Stimulated activated CD8-positive, alpha-beta memory T cell treated with anti-CD3 and anti-CD28 coated beads, Interleukin-12 subunit alpha, Interleukin-12 subunit beta, amount 100 ng/mL, for 24 hours (primary cell): ENCODE results near the gene MAP3K8.

ENCODE experiments used
- DNase-seq: peaks from one replicate; pipeline ENCODE4 v3.0.0-alpha.2; 2020; ENCODE audit errors: extremely low read depth

Gene MAP3K8

DNA sequence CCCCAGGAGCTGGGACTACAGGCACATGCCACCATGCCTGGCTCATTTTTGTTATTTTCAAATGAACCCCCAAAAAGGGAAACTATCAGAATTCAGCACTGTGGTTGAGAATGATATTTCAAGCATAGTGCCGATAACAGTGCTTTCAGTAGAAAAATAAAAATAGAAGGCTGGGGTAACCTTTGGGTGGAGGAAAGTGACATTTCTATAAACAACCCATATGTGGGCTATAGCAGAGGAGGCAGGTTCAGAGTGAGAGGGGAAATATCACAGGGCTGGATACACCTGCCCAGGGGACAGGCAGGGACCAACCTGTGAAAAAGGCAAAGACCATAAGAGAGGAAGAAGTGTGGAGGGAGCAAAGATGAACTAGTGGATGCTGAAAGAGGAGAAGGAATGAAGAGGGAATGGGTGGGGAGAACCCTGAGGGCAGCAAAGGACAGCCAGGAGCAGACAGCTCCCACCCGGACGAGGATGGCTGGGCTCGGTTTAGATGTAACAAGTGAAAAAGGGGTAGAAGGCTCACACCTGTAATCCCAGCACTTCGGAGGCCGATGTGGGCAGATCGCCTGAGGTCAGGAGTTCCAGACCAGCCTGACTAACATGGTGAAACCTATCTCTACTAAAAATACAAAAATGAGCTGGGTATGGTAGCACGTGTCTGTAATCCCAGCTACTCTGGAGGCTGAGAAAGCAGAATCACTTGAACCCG is 56.5 kb downstream of the MAP3K8 start:
- DNase-seq: no peak

DNA sequence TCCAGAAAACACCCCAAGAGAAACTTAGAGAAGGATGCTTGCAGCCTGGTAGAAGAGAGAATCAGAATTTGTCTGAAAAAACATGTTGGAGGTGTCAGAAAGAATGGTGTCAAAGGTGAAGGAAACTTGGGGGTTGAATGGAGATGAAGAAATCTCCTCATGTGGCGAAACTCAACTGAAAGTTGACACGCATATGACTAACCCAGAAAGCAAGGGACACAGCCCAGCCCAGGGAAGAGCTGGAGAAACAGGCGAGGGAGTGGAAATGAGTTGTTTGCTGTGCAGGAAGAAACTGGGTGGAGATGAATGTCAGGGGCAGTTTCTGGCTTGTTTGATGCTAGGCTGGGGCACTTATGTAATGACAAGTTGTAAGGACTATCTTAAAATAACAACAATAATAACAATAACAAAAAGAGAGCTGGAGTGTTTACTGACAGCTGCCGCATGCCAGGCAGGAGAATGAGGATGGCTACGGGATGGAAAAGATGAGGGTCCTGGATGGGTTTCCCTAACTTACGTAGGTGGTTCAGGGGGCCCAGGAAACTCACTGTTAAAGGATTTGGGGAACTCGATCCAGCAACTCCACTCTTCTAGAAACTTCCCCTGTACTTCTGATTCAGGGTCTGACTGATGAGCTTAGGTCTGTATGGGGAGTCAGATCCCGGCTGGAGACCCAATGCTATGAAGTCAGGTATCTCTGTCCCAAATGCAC is 57.4 kb downstream of the MAP3K8 start:
- DNase-seq: no peak

DNA sequence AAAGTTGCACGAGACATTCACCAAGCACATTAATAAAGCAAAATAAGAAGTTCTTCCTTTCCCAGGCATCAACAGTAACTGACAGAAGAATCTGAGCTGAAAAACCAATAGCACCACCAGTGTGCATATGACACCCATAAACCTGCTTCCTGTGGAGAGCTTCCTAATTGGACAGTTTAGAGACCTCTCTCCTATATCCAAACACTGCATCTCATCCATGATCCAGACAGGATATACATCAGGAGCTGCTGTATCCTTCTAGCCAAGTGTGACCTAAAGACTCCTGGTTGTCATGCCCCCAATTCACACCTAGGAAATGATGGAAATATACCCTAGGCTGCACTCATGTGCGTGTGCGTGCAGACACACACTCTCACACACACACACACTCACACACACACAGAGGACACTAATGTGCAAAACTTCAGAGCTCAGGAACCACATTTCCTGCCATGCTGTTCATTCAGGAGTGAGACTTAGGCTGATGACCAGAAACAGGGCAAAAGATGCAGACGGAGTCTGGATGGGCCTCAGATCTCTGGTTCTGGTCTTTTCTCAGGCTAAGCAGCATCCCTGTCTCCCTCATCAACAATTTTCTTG is 58.0 kb downstream of the MAP3K8 start:
- no peak for DNase-seq

DNA sequence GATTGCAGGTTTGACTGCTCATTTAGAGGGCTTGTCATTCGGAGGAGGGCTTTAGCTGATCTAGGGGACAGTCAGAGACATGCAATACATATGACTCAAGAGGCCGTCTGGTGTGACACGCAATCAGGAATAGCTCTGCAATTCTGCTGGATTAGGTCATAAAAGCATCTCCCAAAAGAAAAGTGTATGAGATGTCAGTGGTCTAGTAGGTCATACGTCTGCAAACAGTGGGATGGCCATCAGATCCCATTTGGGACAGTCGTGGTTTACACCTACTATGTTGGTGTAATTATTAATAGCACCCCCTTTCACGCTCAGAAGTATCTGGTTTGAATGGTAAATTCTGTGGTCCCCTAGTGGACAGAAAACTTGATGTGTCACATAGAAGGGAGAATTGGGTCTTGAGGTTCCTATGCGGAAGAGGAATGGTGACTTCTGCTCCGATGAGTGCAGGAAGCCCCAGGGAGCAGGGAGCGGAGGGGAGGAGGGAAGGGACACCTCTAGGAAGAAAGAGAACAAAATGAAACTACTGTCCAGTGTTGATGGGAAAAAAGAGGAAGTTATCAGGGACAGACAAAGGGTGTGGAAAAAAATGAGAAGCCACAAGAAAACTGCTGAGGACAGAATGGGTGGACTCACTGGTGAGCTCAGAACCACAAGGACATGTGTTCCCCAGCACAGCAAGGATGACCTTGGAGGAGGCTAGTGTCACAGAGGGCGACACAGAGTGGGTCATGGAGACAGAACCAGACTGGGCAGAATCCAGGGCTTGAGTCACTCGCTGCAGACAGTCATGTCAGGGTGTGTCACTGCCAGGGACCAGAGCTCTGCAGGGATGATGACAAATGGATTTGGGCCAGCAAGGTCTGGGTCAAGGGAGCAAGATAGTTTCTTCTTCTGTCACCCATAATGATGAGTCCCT is 59.9 kb downstream of the MAP3K8 start:
- DNase-seq: no peak

DNA sequence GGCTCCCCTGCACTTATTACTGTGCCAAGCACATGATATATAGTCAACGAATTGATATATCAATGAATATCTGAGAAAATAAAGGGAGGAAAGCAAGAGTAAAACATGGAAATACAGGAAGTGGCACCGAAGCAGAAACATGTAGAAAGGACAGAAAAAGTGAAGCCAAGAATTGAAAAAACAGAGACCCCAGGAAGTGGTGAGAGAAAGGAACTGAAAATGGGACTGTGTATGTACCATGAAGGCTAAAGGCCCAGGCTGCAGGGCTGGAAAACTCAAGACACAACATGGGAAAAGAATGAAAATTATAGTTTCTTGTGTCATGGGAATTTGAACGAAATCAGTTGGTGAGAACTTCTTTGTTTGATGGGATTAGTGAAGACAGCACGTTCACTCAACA is 60.6 kb downstream of the MAP3K8 start:
- DNase-seq: no peak

DNA sequence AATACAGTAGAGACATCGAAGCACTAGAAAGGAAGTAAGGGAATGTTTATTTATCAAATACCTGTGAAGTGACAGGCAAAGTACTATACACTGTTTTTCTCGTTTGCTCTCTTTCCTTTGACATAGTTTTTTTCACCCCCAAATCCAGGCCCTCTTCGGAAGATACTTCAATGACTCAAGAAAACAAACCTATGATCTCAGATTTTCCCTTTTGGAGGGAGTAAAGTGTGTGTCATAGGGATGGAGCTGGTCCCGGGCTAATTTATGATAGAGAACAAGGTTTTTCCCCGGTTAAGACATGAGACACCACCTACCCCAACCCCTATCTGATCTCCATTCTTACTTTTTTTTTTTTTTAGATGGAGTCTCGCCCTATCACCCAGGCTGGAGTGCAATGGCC is 61.7 kb downstream of the MAP3K8 start:
- no peak for DNase-seq

DNA sequence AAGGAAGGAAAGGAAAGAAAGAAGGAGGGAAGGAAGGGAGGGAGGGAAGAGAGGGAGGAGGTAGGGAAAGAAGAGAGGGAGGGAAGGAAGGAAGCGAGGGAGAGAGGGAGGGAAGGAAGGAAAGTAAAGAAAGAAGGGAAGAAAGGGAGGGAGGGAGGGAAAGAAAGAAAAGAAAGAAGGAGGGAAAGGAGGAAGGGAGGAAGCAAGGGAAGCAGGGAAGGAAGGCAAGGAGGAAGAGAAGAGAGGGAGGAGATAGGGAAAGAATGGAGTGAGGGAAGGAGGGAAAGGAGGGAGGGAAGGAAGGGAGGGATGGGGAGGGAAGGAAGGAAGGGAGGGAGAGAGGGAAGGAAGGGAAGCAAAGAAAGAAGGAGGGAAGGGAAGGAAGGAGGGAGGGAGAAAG is 65.8 kb downstream of the MAP3K8 start:
- no peak for DNase-seq

DNA sequence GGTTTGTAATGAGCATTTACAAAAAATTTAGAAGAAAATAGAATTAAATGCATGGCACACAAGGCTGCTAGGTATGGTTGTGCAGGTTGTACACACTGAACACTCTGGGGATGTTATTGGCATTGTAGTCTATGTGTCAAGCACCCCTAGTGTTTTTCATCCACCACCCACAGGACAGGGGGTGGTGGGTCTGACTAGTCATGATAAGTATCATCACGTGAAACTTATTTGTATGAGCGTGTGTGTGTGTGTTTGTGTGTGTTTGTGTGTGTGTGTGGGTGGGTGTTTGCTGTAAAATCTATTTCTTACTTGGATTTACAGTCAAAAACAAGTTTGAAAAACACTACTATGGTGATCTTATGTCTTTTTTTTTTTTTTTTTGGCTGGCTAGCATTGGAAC is 66.5 kb downstream of the MAP3K8 start:
- DNase-seq: no peak

DNA sequence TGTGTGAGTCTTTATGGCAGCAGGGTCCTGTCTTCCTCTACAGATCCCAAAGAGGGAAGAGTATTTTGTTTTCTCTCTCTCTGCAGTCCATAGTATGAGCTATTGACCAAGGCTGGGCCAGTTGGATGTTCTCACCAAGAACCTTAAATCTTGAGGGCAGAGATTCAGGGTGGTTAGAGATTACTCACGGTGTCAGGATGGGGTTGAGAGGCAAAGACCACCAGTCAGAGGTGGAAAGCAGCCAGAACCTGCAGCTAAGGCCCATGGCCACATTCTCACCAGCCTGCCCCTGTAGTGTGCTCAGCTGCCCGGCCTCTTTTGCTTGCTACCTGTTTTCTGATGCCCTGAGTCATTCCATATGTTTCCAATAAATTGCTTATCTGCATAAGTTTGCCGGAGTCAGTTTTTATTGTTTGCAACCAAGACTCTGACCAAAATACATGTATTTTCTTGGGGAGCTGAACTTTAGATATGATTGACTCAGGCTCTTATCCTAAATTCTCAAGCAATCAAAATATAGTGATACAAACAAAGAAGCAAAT is 67.0 kb downstream of the MAP3K8 start:
- DNase-seq: no peak

DNA sequence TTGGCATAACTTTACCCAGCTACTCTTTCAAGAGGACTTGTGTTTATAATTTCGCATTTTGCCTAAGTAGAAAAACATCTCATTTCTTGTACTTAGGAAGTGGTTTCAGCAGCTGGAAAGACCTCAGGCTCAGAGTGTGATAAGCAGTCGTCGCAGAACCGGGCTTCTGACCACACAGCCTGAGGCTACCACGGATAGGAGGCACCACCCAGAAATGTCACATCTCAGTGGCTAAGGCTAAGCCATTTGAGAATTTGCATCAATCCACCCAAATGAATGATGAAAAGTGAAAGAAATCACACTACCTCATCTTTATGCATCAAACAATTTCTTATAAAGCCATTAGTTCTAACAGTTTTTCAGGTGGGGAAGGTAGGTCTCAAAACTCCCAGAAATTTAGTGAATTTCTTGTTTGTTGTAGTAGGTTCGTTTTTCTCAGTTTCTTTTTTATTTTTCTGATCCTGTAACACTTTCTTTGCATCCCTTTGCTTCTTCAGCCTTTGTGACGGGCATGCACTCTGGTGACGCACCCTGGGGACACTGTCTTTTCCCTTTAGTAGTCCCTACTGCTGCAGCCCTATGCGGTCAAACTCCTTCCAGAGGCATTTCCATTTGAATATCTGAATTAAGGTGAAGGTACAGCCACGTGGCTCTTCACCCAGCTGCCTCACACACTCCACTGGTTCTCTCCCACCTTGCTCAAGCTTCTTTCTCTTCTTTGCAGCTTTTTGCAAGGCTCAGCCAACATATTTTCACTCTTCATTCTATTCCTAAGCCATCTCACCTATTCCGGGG is 68.5 kb downstream of the MAP3K8 start:
- no peak for DNase-seq

DNA sequence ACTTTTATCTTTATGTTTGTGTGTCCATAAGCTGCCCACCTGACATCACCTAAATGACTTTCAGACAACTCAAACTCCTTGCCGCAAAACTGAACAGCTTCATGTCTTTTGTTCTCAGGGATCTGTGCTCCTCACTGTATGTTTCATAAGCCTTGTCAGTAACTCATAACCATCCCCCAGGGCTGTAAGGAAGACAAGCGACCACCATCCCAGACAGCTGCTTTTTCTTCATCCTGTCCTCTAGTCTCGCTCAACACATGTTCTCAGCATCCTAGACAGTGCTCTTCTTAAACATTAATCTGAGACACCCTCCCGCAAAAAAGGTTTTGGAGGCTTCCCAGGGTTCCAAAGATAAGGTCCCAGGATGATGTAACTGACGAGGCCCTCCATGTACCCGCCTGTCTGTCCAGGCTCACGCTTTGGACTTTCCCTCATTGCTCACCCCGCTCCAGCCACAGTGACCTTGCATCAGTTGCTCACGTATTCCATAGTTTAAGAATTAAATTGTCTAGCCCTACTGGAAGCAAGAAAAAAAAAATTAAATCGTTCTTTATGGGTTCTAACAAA is 69.8 kb downstream of the MAP3K8 start:
- no peak for DNase-seq

DNA sequence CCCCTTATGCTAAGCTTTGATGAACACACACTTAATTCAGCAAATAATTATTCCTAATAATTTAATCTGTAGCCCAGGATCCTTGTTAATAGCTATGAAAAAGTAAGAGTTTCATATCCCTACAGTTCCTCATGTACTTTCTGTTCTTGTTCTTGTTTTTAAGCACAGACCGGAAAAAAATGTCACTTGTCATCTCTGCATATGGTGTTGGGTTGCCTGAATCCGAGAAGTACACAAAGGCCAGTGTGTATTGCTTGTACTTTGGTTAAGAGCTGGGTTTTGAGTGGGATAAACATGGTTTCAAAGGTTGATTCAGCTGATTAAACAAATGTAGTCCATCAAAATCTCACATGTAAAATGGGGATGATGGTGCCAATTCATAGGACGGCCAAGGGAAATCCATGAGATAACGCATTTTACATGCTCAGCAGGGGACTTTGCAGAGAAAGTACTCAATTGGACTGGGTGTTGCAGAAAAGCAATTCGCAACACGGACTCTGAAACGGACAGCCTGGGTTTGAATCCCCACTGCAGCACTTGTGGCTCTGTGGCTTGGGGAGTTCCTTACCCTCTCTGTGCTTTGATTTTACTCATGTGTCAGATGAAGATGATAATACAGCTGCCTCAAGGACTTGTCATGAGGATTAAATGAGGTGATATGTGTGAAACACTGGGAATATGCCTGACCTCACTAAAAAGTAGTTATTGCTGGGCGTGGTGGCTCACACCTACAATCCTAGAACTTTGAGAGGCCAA is 71.7 kb downstream of the MAP3K8 start:
- no peak for DNase-seq

DNA sequence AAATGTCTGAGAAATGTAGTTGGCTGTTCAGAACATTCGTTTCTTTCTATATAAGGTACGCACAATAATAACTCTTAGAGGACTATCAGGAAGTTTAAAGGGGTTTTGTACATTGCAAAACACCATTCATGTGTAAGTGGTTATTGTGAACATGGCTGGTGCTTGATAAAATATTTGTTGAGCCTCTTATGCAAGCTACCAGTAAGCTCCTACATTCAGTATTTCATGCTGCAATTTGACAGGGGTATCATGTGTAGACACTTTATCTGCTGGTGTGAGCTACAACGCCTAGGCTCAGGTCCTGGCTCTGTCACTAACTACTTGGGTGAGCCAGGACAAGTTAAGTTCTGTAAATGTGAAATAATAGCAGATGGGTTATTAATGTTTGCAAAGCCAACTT is 75.5 kb downstream of the MAP3K8 start:
- no peak for DNase-seq

DNA sequence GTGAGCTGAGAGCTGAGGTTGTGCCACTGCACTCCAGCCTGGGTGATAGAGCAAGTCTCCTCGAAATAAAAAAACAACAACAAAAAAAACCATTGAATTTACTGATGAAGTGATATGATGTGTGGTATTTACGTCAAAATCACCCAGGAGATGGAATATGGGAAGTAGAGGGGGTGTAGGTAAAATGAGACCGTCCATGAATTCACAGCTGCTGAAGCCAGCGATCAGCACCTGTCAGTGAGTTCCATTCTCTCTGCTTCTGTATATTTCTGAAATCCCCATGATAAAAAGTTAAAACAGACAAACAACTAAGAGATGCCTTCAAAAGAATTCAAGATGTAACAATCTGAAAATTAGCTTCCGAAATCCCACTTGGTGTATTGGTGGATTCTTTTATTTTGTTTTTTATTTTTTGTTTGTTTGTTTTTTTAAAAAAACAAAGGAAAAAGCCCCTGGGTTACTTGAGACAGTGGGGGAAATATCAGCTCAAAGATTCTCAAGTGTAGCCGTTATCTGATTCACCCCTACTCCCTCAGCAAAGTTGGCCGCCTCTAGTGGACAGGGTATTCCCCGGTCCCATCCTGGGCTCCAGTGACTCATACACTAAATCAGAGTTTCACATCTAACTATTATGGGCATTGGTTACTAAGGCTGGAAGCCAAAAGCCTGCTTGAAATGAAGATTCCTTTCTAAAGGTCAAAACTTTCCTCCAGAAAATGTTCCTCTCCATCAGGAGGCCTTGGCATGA is 76.4 kb downstream of the MAP3K8 start:
- no peak for DNase-seq

DNA sequence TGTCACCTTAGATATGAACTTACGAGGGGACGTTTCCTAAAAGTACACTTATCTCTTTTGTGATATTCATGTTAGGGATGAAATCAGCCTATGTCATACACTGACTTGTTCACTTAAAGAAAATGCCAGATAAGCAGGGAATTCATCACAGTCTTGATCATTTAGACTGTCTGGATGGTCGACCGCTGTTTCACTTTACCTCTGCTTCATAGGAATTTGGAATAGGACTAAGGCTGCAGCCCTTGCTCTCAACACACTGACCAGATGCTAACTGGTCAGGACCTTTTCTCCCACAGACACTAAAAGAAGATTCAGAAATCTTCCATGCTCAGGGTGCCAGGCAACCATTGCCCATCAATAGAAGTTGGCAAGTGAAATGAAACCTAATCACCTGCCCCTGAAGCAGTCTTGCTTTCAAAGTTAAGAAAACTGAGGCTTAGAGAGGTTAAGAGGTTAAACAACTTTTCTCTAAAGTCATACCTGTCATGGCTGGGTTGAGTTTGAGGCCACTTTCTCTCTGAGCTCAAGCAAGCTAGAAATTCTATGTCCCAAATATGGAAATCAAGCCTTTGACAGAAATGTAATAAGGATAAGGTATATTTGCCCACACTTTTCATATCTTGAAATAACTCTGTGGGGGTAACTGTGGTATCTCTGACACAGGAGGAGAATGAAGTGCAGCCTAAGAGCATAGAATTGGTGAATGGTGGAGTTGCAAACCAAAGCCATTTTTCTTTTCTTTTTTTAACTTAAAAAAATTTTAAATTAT is 77.1 kb downstream of the MAP3K8 start:
- DNase-seq: no peak
